ENCODE data around the gene EXO1.
"Not testable (repeated sequence)": the region's sequence is repeated elsewhere in the genome, so short reads cannot be mapped to it uniquely, and the experiment has no call there.

GRCh38 chr1:241855545-241856140 is 7.6 kb downstream of the EXO1 start:
- not testable (repeated sequence) for TF ChIP-seq TFE3 (CRISPR knock-in tag; IDR thresholded peaks at IDR 0.05); MEIS2 (IDR thresholded peaks at IDR 0.05; ENCODE audit: partially characterized antibody); TARDBP (IDR thresholded peaks at IDR 0.05); POLR2A (conservative IDR thresholded peaks at IDR 0.05); EZH2 (IDR thresholded peaks at IDR 0.05; ENCODE audit: borderline replicate concordance, low read depth, low read length); ZNF740 (CRISPR knock-in tag; IDR thresholded peaks at IDR 0.05); ZNF740 (tag; IDR thresholded peaks at IDR 0.05); NR2F6 (CRISPR knock-in tag; IDR thresholded peaks at IDR 0.05); ZZZ3 (IDR thresholded peaks at IDR 0.05); CTCF (IDR thresholded peaks at IDR 0.05 in 2 of 3, conservative IDR thresholded peaks at IDR 0.05 in 1 of 3; ENCODE audit: insufficient read depth in 2 of 3, low read depth in 1 of 3, low read length in 3 of 3); POLR2AphosphoS2 (IDR thresholded peaks at IDR 0.05; ENCODE audit: low read length); E2F4 (CRISPR knock-in tag; IDR thresholded peaks at IDR 0.05; ENCODE audit: low read depth)
